ENCODE results near the gene F2RL1. TPM values are rescaled to one million over a fixed set of nuclear protein-coding genes. Genes with fewer than 3 reads are reported as not detected.
"Not testable (repeated sequence)": the region's sequence is repeated elsewhere in the genome, so short reads cannot be mapped to it uniquely, and the experiment has no call there.

The F2RL1 gene
- total RNA-seq, 2 experiments from 2014 or later = 1.8 to 2.2 TPM

DNA sequence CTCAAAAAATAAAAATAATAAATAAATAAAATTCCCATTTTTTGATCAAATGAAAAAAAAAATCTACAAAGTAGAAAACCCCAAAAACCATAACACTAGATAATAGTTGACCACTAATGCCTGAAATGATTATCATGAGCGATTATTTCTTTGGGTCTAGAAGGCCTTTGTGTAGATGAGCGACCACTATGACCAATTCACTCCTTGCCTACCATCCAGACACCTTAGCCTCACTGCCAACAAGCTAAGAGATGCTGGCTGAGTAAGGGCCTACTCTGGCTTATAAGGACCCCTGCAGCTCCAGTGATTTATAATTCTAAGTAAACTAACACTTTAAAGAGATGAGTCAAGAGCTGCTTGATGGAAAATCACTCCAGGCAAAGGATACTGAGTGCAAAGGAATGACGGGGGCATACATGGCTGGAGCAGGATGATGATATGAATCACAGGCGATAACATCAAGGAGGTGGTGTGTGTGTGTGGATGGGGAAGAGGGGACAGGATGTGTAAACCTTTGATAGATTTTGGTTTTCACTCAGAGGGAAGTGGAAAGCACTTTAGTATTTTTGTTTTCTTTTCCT, 4.8 kb upstream of the F2RL1 start:
- H3K4me1 Mint-ChIP-seq (ENCODE audit: low read depth) = peaks cover 8% of the 10 kb centered on the region
- H3K4me3 Mint-ChIP-seq = no peak overlapping the region
- ATAC-seq = no peak

DNA sequence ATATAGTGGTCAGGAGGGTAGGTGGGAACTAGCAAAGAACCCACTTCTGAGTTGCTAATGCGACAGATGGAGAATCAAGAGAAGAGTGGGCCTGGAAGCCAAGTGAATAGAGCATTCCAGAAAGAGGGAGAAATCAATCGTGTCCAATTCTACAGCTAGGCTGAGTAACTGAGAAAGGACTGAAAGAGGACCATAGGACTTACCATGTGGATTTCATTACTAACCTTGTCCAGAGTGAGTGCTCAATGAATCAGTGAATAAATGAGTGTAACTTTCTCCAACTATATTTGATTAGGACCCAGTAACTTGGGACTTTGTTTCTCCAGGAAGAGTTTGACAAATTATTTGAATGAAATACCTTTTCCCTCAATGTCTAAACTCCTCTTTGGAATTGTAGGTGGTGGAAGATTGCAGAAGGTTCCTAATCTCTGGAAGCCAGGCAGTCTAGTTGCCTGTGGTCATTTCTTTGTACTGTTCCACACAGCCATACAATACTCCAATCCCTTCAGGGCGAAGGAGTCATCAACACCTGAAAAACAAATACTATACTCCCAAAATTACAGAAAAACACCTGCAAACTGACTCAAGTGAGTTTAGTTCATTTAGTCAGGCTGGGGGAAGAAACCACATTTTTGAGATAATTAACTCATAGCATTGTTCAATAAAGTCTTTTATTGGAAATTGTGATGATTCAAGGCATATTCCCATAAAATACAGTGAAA, 2.6 kb upstream of the F2RL1 start:
- H3K27ac Mint-ChIP-seq = no peak overlapping the region
- CTCF ChIA-PET = interaction anchor here (1.0 to 1.4 kb wide), 3 partner anchors 8 to 261 kb away, joined by 3 to 4 read pairs (median 3); no protein-coding TSS in a partner anchor
- TF ChIP-seq, protein P1, sequence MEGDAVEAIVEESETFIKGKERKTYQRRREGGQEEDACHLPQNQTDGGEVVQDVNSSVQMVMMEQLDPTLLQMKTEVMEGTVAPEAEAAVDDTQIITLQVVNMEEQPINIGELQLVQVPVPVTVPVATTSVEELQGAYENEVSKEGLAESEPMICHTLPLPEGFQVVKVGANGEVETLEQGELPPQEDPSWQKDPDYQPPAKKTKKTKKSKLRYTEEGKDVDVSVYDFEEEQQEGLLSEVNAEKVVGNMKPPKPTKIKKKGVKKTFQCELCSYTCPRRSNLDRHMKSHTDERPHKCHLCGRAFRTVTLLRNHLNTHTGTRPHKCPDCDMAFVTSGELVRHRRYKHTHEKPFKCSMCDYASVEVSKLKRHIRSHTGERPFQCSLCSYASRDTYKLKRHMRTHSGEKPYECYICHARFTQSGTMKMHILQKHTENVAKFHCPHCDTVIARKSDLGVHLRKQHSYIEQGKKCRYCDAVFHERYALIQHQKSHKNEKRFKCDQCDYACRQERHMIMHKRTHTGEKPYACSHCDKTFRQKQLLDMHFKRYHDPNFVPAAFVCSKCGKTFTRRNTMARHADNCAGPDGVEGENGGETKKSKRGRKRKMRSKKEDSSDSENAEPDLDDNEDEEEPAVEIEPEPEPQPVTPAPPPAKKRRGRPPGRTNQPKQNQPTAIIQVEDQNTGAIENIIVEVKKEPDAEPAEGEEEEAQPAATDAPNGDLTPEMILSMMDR (IDR thresholded peaks at IDR 0.05) = no peak
- no peak overlapping the region for H3K4me3 Mint-ChIP-seq
- H3K36me3 Mint-ChIP-seq (ENCODE audit: low read depth) = no peaks in the 10 kb centered on the region
- peaks cover 25% of the 10 kb centered on the region for H3K27me3 Mint-ChIP-seq
- ATAC-seq = no peak
- no peak for DNase-seq
- intact Hi-C loops (cut with micrococcal nuclease) = no loop called here
- POLR2A ChIA-PET = no interaction called here
- H3K9me3 Mint-ChIP-seq = no peaks in the 10 kb centered on the region
- peaks cover 11% of the 10 kb centered on the region for H3K4me1 Mint-ChIP-seq (ENCODE audit: low read depth)

More for the DNA sequence above, 4.8 kb upstream of the F2RL1 start:
- peaks cover 22% of the 10 kb centered on the region for H3K27me3 Mint-ChIP-seq
- no peak overlapping the region for H3K27ac Mint-ChIP-seq
- intact Hi-C loops (cut with micrococcal nuclease) = no loop called here
- ChIA-PET POLR2A (no interaction called here), CTCF (no interaction called here)
- no peaks in the 10 kb centered on the region for H3K9me3 Mint-ChIP-seq
- no peaks in the 10 kb centered on the region for H3K36me3 Mint-ChIP-seq (ENCODE audit: low read depth)
- TF ChIP-seq, protein P1 (IDR thresholded peaks at IDR 0.05) = no peak
- no peak for DNase-seq

DNA sequence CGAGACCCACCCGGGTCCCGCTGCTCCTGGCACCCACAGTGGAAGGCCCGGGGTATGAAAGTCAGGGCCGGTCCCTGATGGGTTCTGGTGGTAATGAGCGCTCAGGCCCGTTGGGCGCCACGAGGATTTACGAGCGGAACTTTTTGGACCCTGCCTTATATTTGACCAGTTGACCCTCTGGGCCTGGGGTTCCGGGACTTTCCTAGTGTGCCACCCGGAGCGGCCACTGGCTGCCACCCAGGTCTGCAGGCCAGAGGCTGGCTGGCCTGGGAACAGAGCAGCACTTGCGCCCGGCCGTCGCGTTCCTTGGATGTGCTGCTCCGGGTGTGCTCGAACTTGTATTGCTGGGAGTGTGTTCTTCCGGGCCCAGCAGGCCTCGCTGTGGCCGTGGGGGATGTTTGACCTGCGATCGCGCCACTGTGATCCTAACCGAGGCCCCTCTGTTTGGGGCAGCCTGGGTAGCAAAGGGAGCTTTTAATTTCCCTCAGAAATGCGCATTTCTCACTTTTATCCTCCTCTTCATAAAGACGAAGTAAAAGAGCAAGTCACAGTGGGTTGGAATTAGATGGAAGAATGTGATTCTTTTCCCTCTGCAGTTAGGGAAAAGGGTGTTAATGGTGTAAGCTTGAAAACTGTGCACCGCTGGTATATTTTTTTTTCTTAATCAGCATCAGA, 1.2 kb downstream of the F2RL1 start:
- ChIA-PET POLR2A (no interaction called here), CTCF (interaction anchor here (1.4 to 1.8 kb wide), 3 partner anchors 14 to 258 kb away, joined by 3 to 5 read pairs (median 4); no protein-coding TSS in a partner anchor)
- TF ChIP-seq, protein P1 (IDR thresholded peaks at IDR 0.05) = no peak
- Mint-ChIP-seq H3K9me3 (no peaks in the 10 kb centered on the region), H3K27me3 (peaks cover 23% of the 10 kb centered on the region), H3K27ac (no peak overlapping the region), H3K4me1 (ENCODE audit: low read depth) (peaks cover 8% of the 10 kb centered on the region), H3K36me3 (ENCODE audit: low read depth) (peaks cover 3% of the 10 kb centered on the region), H3K4me3 (peak overlapping the region; percentile 79)
- ATAC-seq = no peak
- no peak for DNase-seq
- intact Hi-C loops (cut with micrococcal nuclease) = no loop called here

DNA sequence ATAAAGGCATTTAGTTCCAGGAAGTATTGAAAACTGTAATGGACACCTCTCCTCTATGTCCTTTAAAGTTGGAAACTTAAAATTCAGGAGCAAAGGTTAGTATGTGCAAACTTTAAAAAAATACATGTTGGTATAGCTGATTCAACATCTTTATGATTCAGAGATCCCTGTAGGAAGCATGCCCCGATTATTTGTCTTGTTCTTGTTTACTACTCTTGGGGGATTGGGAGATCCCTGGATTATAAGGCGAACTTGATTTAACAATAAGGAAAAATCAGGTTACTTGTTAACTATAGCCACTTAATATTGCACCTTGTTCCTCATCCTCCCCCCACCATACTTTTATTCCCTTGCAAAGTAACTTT, 1.7 kb downstream of the F2RL1 start:
- TF ChIP-seq, protein P1 (IDR thresholded peaks at IDR 0.05) = no peak
- intact Hi-C loops (cut with micrococcal nuclease) = no loop called here
- Mint-ChIP-seq H3K36me3 (ENCODE audit: low read depth) (peaks cover 3% of the 10 kb centered on the region), H3K27ac (no peak overlapping the region), H3K4me3 (peak overlapping the region; percentile 79), H3K9me3 (no peaks in the 10 kb centered on the region), H3K27me3 (peaks cover 20% of the 10 kb centered on the region), H3K4me1 (ENCODE audit: low read depth) (peaks cover 8% of the 10 kb centered on the region)
- POLR2A ChIA-PET = no interaction called here
- ATAC-seq = no peak
- no peak for DNase-seq
- CTCF ChIA-PET = interaction anchor here (1.4 kb wide), 1 partner anchor 258 kb away, joined by 3 read pairs; no protein-coding TSS in a partner anchor

DNA sequence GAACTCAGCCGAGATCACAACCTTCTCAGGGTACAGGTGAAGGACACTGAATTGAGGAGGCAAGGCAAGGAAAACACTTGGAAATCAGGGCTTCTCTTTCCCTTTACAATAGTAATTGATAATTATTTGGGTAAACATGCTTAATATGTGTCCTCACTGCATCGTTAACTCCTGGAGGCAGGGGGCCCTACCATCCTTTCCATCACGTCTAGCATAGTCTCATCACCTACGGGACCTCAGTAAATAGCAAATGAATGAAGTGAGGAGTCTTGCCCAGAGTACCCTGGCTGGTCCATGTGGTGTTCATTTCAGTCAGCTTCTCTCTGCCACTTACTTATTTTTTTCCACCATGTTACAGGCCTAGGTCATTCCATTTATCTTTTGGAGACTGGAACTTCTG, 2.3 kb downstream of the F2RL1 start:
- TF ChIP-seq, protein P1 (IDR thresholded peaks at IDR 0.05) = no peak
- Mint-ChIP-seq H3K4me1 (ENCODE audit: low read depth) (peaks cover 8% of the 10 kb centered on the region), H3K27ac (no peak overlapping the region), H3K4me3 (no peak overlapping the region), H3K36me3 (ENCODE audit: low read depth) (peaks cover 3% of the 10 kb centered on the region), H3K9me3 (no peaks in the 10 kb centered on the region), H3K27me3 (peaks cover 19% of the 10 kb centered on the region)
- ATAC-seq = no peak
- ChIA-PET CTCF (no interaction called here), POLR2A (no interaction called here)
- DNase-seq = no peak
- intact Hi-C loops (cut with micrococcal nuclease) = no loop called here

DNA sequence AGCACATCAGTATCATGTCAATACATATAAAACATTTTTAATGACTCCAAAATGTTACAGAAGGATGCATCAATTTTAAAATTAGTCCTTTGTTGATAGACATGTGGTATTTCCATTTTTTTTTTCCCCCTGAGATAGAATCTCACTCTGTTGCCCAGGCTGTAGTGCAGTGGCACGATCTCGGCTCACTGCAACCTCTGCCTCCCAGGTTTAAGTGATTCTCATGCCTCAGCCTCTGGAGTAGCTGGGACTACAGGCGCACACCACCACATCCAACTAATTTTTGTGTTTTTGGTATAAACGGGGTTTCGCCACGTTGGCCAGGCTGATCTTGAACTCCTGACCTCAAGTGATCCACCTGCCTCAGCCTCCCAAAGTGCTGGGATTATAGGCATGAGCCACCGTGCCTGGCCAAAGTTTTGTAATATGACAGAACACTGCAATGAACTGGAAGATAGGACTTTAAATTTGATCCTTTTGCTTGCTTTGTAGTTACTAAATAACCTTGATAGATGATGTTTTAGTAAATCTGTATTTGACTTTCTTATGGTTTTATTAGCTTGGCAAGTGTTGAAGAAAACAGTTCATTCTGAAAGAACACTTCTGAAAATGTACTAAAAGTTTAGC, 3.4 kb downstream of the F2RL1 start:
- H3K27ac Mint-ChIP-seq; ATAC-seq; H3K36me3 Mint-ChIP-seq (ENCODE audit: low read depth); POLR2A ChIA-PET; DNase-seq; H3K4me3 Mint-ChIP-seq; H3K9me3 Mint-ChIP-seq; H3K4me1 Mint-ChIP-seq (ENCODE audit: low read depth); intact Hi-C loops (cut with micrococcal nuclease): not testable (repeated sequence)
- CTCF ChIA-PET = interaction anchor here (0.7 to 1.4 kb wide), 2 partner anchors 48 to 55 kb away, joined by 3 read pairs; no protein-coding TSS in a partner anchor
- peaks cover 13% of the 10 kb centered on the region for H3K27me3 Mint-ChIP-seq

DNA sequence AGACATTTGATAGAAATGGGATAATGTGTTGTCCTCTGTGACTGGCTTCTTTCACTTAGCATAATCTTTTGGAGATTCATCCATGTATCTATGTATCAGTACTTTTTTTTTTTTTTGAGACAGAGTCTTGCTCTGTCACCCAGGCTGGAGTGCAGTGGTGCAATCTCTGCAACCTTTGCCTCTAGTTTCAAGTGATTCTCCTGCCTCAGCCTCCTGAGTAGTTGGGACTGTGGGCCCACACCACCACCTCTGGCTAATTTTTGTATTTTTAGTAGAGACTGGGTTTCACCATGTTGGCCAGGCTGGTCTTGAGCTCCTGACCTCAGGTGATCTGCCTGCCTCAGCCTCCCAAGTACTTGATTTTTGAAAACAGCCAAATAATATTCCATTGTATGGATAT, 7.6 kb downstream of the F2RL1 start:
- H3K4me1 Mint-ChIP-seq (ENCODE audit: low read depth); ATAC-seq; DNase-seq; POLR2A ChIA-PET; CTCF ChIA-PET; H3K27me3 Mint-ChIP-seq; intact Hi-C loops (cut with micrococcal nuclease); H3K27ac Mint-ChIP-seq; H3K9me3 Mint-ChIP-seq; H3K4me3 Mint-ChIP-seq; H3K36me3 Mint-ChIP-seq (ENCODE audit: low read depth): not testable (repeated sequence)

Measured in activated CD8-positive, alpha-beta T cell treated with anti-CD3 and anti-CD28 coated beads for 36 hours (primary cell).